GM12878 (cell line): ENCODE measurements around the gene ELAVL1.

ENCODE experiments used
- CHD2 ChIP-seq: IDR thresholded peaks from 2 replicates; pipeline ENCODE4 v1.6.1; 2011; ENCODE audit warnings: low read depth, low read length, improper control_type of control experiment, borderline replicate concordance
- ESRRA ChIP-seq: IDR thresholded peaks from 2 replicates; pipeline ENCODE4 v1.6.1; 2012; ENCODE audit warnings: mild to moderate bottlenecking, low read length, improper control_type of control experiment
- FOS ChIP-seq: IDR thresholded peaks from 3 replicates; pipeline ENCODE4 v1.6.1; 2011; ENCODE audit warnings: borderline replicate concordance; ENCODE audit not compliant: insufficient read length; ENCODE audit errors: extremely low read depth
- HDAC2 ChIP-seq: fragments of 200-600 bp; sonication (generic); IDR thresholded peaks from 2 replicates; pipeline ENCODE4 v1.6.1; 2017
- JUND ChIP-seq: IDR thresholded peaks from 2 replicates; pipeline ENCODE4 v1.6.1; 2012; ENCODE audit warnings: low read depth, mild to moderate bottlenecking, low read length, improper control_type of control experiment, moderate library complexity
- NFYA ChIP-seq: IDR thresholded peaks from 2 replicates; pipeline ENCODE4 v1.6.1; 2011; ENCODE audit warnings: low read depth, mild to moderate bottlenecking, low read length, improper control_type of control experiment, borderline replicate concordance
- POLR2AphosphoS5 ChIP-seq: IDR thresholded peaks from 2 replicates; pipeline ENCODE4 v1.6.1; 2011; ENCODE audit warnings: mild to moderate bottlenecking, low read length, inconsistent platforms
- RELA ChIP-seq: fragments of 450-650 bp; IDR thresholded peaks from 2 replicates; pipeline ENCODE4 v1.8.0; 2014; ENCODE audit warnings: borderline replicate concordance; ENCODE audit not compliant: partially characterized antibody
- SREBF2 ChIP-seq: IDR thresholded peaks from 2 replicates; pipeline ENCODE4 v1.6.1; 2012; ENCODE audit warnings: mild to moderate bottlenecking, low read length
- ZNF274 ChIP-seq: IDR thresholded peaks from one replicate; pipeline ENCODE4 v1.8.0; 2011; ENCODE audit not compliant: insufficient read length, insufficient read depth
- TF ChIP-seq, protein P1 (sequence below), 3 experiments: IDR thresholded peaks in 2 of 3; conservative IDR thresholded peaks in 1 of 3; 2 replicates each; pipeline ENCODE4 v1.5.1; 2011; ENCODE audit warnings: low read depth in 3 of 3, low read length in 3 of 3, mild to moderate bottlenecking in 3 of 3, control low read depth in 2 of 3, moderate library complexity in 2 of 3, inconsistent platforms in 1 of 3, mixed read lengths in 1 of 3; ENCODE audit not compliant: control insufficient read depth in 2 of 3, insufficient read depth in 1 of 3; ENCODE audit errors: extremely low read depth in 1 of 3
- TF ChIP-seq, protein P2 (sequence below): IDR thresholded peaks from 2 replicates; pipeline ENCODE4 v1.6.1; 2011; ENCODE audit warnings: low read depth, low read length, improper control_type of control experiment, borderline replicate concordance
- TF ChIP-seq, protein P3 (sequence below): IDR thresholded peaks from 2 replicates; pipeline ENCODE4 v1.6.1; 2012; ENCODE audit warnings: mild to moderate bottlenecking, low read depth, low read length

DNA sequence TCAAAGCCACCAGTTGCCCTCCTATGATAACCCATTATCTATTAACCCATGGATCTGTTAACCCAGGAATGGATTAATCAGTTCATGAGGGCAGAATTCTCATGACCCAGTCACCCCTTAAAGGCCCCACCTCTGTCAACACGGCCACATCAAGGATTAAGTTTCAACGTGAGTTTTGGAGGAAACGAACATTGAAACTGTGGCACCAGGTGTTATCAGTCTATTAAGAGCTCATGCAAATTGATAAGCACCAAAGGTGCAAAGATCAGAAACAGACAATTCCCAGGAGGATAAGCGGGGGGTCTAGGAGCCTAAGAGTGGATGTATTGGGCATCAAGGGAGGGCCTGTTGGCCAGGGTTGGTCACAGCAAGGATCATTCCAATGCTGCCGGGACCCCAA is 19.9 kb upstream of the ELAVL1 start:
- TF ChIP-seq SREBF2 (no peak), ESRRA (no peak), ZNF274 (no peak), POLR2AphosphoS5 (no peak), CHD2 (no peak), HDAC2 (no peak), JUND (no peak), RELA (no peak), NFYA (no peak), FOS (no peak)
- TF ChIP-seq, protein P1, sequence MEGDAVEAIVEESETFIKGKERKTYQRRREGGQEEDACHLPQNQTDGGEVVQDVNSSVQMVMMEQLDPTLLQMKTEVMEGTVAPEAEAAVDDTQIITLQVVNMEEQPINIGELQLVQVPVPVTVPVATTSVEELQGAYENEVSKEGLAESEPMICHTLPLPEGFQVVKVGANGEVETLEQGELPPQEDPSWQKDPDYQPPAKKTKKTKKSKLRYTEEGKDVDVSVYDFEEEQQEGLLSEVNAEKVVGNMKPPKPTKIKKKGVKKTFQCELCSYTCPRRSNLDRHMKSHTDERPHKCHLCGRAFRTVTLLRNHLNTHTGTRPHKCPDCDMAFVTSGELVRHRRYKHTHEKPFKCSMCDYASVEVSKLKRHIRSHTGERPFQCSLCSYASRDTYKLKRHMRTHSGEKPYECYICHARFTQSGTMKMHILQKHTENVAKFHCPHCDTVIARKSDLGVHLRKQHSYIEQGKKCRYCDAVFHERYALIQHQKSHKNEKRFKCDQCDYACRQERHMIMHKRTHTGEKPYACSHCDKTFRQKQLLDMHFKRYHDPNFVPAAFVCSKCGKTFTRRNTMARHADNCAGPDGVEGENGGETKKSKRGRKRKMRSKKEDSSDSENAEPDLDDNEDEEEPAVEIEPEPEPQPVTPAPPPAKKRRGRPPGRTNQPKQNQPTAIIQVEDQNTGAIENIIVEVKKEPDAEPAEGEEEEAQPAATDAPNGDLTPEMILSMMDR (IDR thresholded peaks at IDR 0.05 in 2 of 3, conservative IDR thresholded peaks at IDR 0.05 in 1 of 3; ENCODE audit: control insufficient read depth in 2 of 3, extremely low read depth in 1 of 3, insufficient read depth in 1 of 3, low read depth in 3 of 3, low read length in 3 of 3) = no peak
- TF ChIP-seq, protein P2, sequence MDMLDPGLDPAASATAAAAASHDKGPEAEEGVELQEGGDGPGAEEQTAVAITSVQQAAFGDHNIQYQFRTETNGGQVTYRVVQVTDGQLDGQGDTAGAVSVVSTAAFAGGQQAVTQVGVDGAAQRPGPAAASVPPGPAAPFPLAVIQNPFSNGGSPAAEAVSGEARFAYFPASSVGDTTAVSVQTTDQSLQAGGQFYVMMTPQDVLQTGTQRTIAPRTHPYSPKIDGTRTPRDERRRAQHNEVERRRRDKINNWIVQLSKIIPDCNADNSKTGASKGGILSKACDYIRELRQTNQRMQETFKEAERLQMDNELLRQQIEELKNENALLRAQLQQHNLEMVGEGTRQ = no peak
- TF ChIP-seq, protein P3, sequence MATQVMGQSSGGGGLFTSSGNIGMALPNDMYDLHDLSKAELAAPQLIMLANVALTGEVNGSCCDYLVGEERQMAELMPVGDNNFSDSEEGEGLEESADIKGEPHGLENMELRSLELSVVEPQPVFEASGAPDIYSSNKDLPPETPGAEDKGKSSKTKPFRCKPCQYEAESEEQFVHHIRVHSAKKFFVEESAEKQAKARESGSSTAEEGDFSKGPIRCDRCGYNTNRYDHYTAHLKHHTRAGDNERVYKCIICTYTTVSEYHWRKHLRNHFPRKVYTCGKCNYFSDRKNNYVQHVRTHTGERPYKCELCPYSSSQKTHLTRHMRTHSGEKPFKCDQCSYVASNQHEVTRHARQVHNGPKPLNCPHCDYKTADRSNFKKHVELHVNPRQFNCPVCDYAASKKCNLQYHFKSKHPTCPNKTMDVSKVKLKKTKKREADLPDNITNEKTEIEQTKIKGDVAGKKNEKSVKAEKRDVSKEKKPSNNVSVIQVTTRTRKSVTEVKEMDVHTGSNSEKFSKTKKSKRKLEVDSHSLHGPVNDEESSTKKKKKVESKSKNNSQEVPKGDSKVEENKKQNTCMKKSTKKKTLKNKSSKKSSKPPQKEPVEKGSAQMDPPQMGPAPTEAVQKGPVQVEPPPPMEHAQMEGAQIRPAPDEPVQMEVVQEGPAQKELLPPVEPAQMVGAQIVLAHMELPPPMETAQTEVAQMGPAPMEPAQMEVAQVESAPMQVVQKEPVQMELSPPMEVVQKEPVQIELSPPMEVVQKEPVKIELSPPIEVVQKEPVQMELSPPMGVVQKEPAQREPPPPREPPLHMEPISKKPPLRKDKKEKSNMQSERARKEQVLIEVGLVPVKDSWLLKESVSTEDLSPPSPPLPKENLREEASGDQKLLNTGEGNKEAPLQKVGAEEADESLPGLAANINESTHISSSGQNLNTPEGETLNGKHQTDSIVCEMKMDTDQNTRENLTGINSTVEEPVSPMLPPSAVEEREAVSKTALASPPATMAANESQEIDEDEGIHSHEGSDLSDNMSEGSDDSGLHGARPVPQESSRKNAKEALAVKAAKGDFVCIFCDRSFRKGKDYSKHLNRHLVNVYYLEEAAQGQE = no peak
